Measurements from ENCODE around the gene IGSF6. TPM values are rescaled to one million over a fixed set of nuclear protein-coding genes. Genes with fewer than 3 reads are reported as not detected.

Gene IGSF6
- total RNA-seq, 1 experiment from 2014 or later, result not detected

- TF ChIP-seq CTCF (conservative IDR thresholded peaks at IDR 0.05), result peak; percentile 86
- no peak overlapping the region for H3K4me2 ChIP-seq (ENCODE audit: insufficient read depth, insufficient read length, low read length)
- H3K4me1 ChIP-seq (ENCODE audit: insufficient read depth, low read length), result no peaks in the 10 kb centered on the region
- no peak overlapping the region for H3T11ph ChIP-seq (ENCODE audit: low read length)
- no peak overlapping the region for H3K14ac ChIP-seq (ENCODE audit: insufficient read depth, low read length)
- no peak overlapping the region for H3K4me3 Mint-ChIP-seq
- no peak overlapping the region for H2AFZ ChIP-seq (ENCODE audit: low read length)
- no peak overlapping the region for H2BK12ac ChIP-seq (ENCODE audit: insufficient read length, low read depth, low read length)
- H3K27me3 Mint-ChIP-seq (ENCODE audit: low read depth), result peaks cover 19% of the 10 kb centered on the region
- no peak overlapping the region for H3K56ac ChIP-seq (ENCODE audit: insufficient read length, low read depth, low read length)
- no peak overlapping the region for H3K23ac ChIP-seq (ENCODE audit: insufficient read length, low read depth, low read length)
- peaks cover 2 to 3% of the 10 kb centered on the region in 2 experiments; a peak in 3 of 5 replicates for H3K9me3 Mint-ChIP-seq
- no peak overlapping the region for H3K9ac ChIP-seq (ENCODE audit: extremely low read depth, insufficient read length, low read length)
- no peak overlapping the region for H4K91ac ChIP-seq (ENCODE audit: insufficient read length, low read depth, low read length)
- H3K36me3 Mint-ChIP-seq (ENCODE audit: insufficient read depth in 1 of 3, low read depth in 3 of 3), result no peaks in the 10 kb centered on the region
- no peaks in the 10 kb centered on the region for H3K79me2 ChIP-seq (ENCODE audit: insufficient read depth, low read length)
- no peak overlapping the region for H3K27ac ChIP-seq (ENCODE audit: insufficient read length, low read depth, low read length)
- H2BK5ac ChIP-seq (ENCODE audit: insufficient read length, low read length), result no peak overlapping the region
- DNase-seq, result peak; percentile 58
- H2BK15ac ChIP-seq (ENCODE audit: low read depth, low read length), result no peak overlapping the region
- H4K5ac ChIP-seq (ENCODE audit: insufficient read length, low read depth, low read length), result no peak overlapping the region
- no peak overlapping the region for H2AK5ac ChIP-seq (ENCODE audit: insufficient read length, low read length)
- no peak overlapping the region for H3K4ac ChIP-seq (ENCODE audit: low read depth, low read length)
- H3K27ac Mint-ChIP-seq, result no peak overlapping the region
- no peak overlapping the region for H3K18ac ChIP-seq (ENCODE audit: insufficient read length, low read depth, low read length)
- H4K8ac ChIP-seq (replicated peaks; ENCODE audit: insufficient read length, low read depth, low read length), result no peak overlapping the region
- peaks cover 2% of the 10 kb centered on the region in 2 experiments; a peak in 1 of 4 replicates for H3K4me1 Mint-ChIP-seq
- no peak overlapping the region for H2BK20ac ChIP-seq (ENCODE audit: low read depth, low read length, poor library complexity, severe bottlenecking)
- H3K79me1 ChIP-seq (ENCODE audit: insufficient read depth, low read depth, low read length, poor library complexity, severe bottlenecking), result no peaks in the 10 kb centered on the region
- H3K9me3 ChIP-seq (ENCODE audit: control insufficient read depth, low read depth, low read length), result no peaks in the 10 kb centered on the region
- H4K20me1 ChIP-seq (ENCODE audit: control insufficient read depth, insufficient read depth, insufficient read length), result no peaks in the 10 kb centered on the region
- no peaks in the 10 kb centered on the region for H3K27me3 ChIP-seq (ENCODE audit: insufficient read depth, low read length)
- WGBS (ENCODE audit: extremely low coverage, insufficient read length, low lambda C conversion rate), result no CpG with 5 or more reads among the region's 6 CpGs
- H3K23me2 ChIP-seq (ENCODE audit: insufficient read length, low read depth, low read length, poor library complexity, severe bottlenecking), result no peaks in the 10 kb centered on the region
- no peak overlapping the region for H2BK120ac ChIP-seq (ENCODE audit: low read depth, low read length, poor library complexity, severe bottlenecking)
Measured at GRCh38 chr16:21684199-21684598, 31.8 kb upstream of the IGSF6 start.
